Breast epithelium (tissue), 3 donors: ENCODE data around the gene WNT7B.

Source experiments
- CTCF ChIP-seq, 3 donors: fragments of 450-650 bp; IDR thresholded peaks; one replicate each; pipeline ENCODE4 v1.5.1; 2016 to 2017; ENCODE audit warnings: antibody characterized with exemption in 3 of 3, mild to moderate bottlenecking in 3 of 3, moderate library complexity in 3 of 3
- POLR2A ChIP-seq: fragments of 450-650 bp; IDR thresholded peaks from one replicate; pipeline ENCODE4 v1.6.1; 2016; ENCODE audit warnings: antibody characterized with exemption, mild to moderate bottlenecking, moderate library complexity
- POLR2AphosphoS5 ChIP-seq, 3 donors: sonication (generic); formaldehyde crosslinking; IDR thresholded peaks; one replicate each; pipeline ENCODE4 v1.6.1; 2017; ENCODE audit warnings: antibody characterized with exemption in 3 of 3

GRCh38 chr22:45879552-45879949 lies 97.4 kb downstream of the WNT7B start:
- TF ChIP-seq CTCF (IDR thresholded peaks at IDR 0.05), result no peak
- no peak for TF ChIP-seq POLR2A
- no peak for TF ChIP-seq POLR2AphosphoS5 (IDR thresholded peaks at IDR 0.05)
